HPDE6-E6E7 (cell line): Measurements from ENCODE around the gene ROPN1L.
"Not testable (repeated sequence)": the region's sequence is repeated elsewhere in the genome, so short reads cannot be mapped to it uniquely, and the experiment has no call there.

Experiments used
- DNase-seq: peaks from one replicate; pipeline ENCODE4 v3.0.0; 2011; ENCODE audit warnings: missing footprints; ENCODE audit errors: extremely low spot score

The ROPN1L gene

DNA sequence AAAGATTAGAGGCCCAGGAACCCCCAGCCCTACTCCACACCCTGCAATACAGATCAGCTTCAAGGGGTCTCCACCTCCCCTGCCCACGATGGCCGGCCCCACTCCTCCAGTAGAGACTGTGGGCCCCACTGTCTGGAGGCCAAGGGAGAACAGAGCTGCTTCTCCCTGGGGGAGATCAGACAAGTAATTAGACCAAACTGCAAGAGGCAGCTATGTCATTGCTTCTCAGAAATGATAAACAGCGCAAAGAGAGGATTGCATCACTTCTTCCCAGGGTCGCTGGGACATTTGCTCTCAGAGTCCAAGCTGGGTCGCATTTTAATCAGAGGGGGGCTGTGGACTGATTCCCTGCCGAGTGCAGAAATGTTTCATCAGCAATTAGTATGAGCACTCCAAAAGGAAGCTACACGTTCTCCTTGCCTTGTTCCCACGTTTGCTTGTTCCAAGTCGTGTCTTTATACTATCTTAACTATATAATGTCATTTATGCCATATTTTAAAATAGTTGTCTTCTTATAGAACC lies 59.9 kb downstream of the ROPN1L start:
- DNase-seq = no peak

DNA sequence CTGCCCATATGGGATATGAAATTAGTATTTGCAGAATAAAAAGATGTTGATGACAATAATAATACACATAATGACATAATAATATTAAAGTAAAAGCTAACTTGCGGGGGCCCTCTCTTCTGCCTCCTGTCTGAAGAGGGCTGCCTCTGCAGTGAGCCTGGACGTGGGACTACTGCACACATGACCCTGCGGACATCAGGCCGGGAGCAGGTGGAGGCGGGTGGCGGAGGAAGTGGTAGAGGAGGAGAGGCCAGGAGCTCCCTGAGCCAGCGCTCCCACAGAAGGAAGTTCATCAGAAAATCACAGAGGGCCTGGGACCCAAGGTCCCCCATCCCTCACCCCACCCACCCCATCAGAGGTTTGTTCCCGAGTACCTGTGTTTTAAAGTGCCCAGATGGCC lies 60.5 kb downstream of the ROPN1L start:
- no peak for DNase-seq

DNA sequence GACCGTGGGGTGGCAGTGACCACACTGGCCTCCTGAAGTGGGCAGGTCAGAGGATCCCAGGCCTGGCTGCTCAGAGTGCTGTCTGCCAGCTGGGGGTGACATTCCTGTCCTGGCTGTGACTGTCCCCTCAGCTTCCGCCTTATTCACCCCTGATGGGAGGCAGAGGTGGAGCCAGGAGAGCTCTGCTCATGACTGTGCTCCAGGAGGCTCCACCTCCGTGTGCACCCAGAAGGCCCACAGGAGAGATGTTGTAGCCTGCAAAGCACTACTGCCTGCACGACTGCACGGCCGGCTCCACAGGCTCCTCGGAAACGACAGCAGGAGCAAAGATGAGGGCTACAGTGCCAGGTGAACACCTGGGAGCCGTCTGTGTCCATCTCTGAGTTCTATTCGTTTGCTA lies 60.9 kb downstream of the ROPN1L start:
- no peak for DNase-seq

DNA sequence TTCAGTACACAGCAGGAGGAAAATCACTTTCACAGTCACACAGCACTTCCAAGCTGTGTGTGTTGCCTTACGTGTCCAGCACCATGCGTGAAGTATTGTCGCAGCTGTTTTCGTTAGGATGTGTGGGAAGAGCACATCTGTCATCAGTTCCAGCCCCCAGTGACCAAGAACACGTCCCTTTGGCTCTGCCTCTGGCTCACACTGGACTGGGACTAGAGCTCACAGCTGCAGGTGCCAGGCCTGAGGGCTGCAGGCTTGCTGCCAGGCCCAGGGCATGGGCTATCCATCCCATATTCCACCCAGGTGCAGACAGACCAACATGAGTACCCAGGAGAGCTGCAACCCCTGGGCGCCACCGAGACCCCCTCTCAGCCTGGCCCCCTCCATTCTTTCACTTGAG lies 61.6 kb downstream of the ROPN1L start:
- no peak for DNase-seq

DNA sequence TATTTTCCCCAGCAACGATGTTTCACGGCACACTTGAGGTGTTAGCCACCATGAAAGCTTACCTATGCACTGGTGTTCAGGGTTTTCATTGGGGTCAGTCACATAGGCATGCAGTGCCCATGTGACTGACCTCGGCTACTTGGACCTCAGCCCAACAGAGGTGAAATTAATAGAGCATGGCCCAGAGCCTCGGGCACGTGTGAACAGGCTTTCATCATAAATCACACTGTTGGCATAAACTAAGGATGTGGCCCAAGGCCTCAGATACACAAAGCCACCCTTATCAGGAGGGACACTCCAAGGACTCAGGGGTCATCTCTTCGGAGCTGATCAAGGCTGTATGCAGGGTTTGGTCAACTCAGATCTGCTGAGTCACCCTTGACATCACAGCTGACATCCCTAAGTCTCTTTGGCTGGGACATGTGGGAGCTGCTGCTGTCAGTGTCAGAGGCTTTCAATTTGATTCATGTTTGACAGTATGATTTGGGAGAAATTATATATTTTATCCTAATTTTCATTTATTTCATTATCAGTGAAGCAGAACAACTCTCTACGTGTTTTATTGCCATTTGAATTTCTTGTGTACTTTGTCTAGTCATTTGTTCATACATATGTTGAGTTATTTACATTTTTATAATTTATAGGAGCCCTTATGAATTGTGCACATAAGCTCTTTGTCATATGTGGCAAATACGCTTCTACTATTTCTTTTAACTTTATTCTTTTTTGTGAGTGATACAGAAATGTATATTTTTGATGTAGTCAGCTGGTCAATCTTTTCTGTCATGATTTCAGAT lies 62.5 kb downstream of the ROPN1L start:
- DNase-seq = no peak

DNA sequence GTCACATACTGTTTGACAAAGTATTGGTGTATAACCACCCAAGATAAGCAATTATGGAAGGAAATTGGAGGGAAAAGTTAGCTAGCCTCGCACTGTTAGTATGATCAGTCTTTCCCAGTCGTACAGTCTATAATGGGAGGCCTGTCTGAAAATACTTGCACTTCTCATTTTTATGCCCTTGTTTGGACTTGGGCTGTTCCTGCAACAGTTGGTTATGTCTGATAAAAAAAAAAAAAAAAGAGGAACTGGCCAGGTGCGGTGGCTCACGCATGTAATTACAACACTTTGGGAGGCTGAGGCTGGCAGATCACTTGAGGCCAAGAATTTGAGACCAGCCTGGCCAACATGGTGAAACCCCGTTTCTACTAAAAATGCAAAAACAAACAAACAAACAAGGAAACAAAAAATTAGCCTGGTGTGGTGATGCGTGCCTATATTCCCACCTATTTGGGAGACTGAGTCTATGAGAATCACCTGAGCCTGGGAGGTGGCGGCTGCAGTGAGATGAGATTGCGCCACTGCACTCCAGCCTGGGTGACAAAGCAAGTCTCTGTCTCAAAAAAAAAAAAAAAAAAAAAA lies 63.9 kb downstream of the ROPN1L start:
- DNase-seq = no peak

DNA sequence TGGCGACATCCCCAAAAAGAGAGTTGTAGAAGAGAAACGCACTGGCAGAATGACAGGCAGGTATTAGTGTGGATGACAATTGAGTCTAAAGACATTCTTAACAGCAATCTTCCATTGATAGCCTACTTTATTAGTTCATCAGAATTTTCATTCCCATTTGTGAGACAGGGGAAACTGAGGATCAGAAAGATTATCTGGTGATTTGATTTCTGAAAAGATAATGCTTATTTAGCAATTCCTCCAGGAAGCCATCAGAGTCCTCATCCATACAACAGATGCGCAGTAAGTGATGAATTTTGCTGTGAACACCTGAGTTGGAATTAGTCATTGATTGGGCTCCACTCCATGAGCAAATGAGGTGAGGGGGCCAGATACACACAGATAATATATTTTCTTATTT lies 64.9 kb downstream of the ROPN1L start:
- DNase-seq = no peak

DNA sequence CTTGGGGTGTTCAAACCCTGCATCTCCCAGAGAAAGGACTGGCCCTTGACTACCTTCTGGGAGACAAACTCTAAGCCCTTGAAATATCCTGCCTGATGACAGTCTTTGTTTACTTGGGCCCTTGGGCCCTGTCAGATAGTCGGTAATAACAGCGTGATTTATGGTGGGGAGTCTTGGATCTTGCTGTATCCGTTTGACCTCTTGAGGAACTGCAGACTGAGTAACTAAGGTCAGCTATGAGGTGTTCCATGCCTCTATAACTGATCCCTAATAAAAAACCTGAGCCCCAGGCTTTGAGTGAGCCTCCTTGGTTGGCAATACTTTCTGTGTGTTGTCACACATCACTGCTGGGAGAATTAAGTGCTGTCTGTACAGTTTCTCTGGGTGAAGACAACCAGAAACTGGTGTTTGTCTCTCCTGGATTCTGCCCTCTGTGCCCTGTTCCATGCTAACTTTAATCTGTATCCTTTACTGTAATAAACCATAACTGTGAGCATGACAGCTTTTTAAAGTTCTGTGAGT lies 66.0 kb downstream of the ROPN1L start:
- no peak for DNase-seq

DNA sequence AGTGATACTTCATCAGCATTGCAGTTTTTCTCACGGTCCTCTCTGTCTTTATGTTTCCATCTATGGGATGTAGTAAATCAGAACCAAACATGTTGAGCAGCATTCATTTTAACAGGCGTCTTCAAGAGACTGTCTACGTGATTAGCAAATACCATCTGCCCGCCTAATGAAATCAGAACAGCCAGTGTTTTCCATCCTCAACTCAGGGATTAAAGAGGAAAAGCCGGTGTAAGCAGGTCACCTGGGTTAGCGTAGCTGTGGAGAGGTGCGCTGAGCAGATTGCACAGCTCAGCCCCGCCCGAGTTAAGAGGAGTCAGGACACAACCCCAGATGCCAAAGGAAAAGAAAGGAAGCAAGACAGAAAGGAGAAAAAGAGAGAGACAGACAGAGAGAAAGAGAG lies 67.9 kb downstream of the ROPN1L start:
- DNase-seq = no peak

DNA sequence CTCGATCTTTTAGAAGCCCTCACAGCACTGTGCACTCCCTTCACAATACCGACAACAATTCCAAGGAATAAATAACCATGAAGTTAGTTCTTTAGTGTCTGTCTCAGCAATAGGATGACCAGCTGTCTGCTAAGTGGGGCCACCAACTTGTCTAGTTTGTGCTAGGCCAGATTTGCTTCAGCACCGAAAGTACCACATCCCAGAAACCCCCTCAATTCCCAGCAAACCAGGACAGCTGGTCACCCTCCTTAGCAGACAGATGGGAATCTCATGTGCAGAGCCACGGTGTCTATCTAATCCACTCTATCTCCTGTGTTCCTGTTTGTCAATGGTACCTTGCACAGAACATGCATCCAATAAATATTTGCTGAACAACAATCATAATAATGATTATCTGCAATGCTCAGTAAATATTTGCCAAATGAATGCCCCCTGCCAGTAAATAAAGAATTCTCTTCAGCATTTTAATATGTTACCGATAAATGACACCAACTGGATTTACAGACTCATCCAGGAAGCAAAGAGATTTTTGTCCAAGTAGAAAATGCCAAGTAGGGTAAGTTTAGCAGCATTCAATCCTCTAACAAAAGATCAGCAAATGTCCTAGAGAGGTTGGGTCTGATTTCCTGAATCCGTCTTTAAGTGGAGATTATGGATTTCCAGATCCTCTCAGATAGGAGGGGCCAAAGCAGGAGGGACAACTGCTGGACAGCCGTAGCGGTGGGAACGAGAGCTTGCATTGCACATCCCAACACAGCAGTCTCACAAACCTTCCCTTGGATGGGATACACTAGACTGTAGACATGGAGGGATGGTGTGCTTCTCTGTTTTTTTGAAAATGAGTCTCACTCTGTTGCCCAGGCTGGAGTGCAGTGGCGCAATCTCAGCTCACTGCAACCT lies 70.3 kb downstream of the ROPN1L start:
- no peak for DNase-seq

DNA sequence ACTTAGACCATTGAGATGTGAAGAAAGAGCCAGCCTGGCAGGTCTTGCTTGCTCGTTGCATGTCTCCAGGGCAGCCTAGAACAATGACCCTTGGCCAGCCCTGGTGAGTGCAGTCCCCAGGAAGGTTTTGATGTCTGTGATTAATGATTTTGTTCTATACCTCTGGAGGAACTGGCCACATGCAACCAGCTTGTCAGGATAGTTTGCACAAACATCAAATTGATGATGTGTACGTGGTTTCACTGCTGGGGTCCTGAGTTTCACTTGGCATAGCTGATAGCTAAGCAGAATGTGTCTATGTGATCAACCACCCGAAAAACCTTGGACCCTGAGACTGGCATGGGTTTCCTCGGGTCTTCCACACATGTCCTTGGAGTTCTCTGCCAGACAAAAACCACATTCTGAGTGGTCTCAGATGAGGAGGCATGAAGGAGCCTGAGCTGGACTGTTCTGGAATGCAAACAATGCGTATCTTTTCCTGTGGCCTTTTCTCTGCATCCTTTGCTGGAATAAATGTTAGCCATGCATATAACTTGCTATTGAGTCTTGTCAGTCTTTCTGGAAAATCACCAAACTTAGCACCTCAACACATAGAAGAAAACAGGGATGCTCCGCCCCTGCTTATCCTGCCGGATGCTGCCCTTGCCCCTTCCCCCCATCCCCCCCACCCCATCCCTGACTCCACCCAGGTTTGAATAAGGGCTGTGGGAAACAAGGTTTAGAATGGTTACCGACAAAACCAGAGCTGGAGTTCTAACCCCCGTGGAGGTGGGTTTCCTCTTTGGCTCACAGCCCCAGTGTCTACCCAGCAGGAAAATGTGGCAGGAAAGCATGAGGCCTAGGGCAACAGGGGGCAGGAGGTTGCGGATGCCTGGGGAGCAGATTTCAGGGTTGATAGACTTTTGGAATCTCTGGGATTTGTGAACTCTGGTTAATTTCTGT lies 72.1 kb downstream of the ROPN1L start:
- DNase-seq = no peak

DNA sequence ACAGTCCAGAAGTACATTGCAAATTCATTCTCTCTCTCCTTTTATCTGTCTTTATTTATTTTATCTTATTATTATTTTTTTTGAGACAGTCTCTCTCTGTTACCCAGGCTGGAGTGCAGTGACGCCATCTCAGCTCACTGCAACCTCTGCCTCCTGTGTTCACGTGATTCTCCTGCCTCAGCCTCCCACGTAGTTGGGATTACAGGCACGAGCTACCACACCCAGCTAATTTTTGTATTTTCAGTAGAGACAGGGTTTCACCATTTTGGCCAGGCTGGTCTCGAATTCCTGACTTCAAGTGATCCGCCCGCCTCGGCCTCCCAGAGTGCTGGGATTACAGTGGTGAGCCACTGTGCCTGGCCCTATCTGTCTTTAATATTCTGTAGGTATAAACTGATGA lies 72.9 kb downstream of the ROPN1L start:
- DNase-seq = not testable (repeated sequence)
